HK-2 (cell line): ENCODE measurements around the gene CYP4B1.

Source experiments
- DNase-seq: peaks from one replicate; pipeline ENCODE4 v3.0.0-alpha.2; 2018; ENCODE audit not compliant: unreplicated experiment

CYP4B1 gene

GRCh38 chr1:46797696-46798470 lies 963 bp upstream of the CYP4B1 start:
- DNase-seq = no peak

GRCh38 chr1:46800742-46801141 lies 1.9 kb downstream of the CYP4B1 start:
- no peak for DNase-seq

- DNase-seq = no peak
These were observed 2.6 kb downstream of the CYP4B1 start for GRCh38 chr1:46801323-46802055.

- DNase-seq = no peak
These were observed 3.2 kb downstream of the CYP4B1 start for GRCh38 chr1:46802081-46802480.

GRCh38 chr1:46802901-46803574 lies 4.2 kb downstream of the CYP4B1 start:
- no peak for DNase-seq

GRCh38 chr1:46804027-46804889 lies 5.4 kb downstream of the CYP4B1 start:
- no peak for DNase-seq

- no peak for DNase-seq
These were observed 6.1 kb downstream of the CYP4B1 start for GRCh38 chr1:46804926-46805325.

GRCh38 chr1:46805755-46806154 lies 6.9 kb downstream of the CYP4B1 start:
- no peak for DNase-seq

GRCh38 chr1:46806196-46807020 lies 7.6 kb downstream of the CYP4B1 start:
- no peak for DNase-seq

- DNase-seq = no peak
These were observed 8.5 kb downstream of the CYP4B1 start for GRCh38 chr1:46807046-46807972.

- no peak for DNase-seq
These were observed 10.2 kb downstream of the CYP4B1 start for GRCh38 chr1:46809071-46809470.

- no peak for DNase-seq
These were observed 11.1 kb downstream of the CYP4B1 start for GRCh38 chr1:46809904-46810303.

- no peak for DNase-seq
These were observed 11.8 kb downstream of the CYP4B1 start for GRCh38 chr1:46810596-46810995.

- DNase-seq = no peak
These were observed 12.2 kb downstream of the CYP4B1 start for GRCh38 chr1:46811053-46811452.

GRCh38 chr1:46812065-46812963 lies 13.5 kb downstream of the CYP4B1 start:
- DNase-seq = no peak

GRCh38 chr1:46812996-46813857 lies 14.4 kb downstream of the CYP4B1 start:
- DNase-seq = no peak

- DNase-seq = no peak
These were observed 15.1 kb downstream of the CYP4B1 start for GRCh38 chr1:46813858-46814396.
